Omental fat pad (tissue), 4 donors: ENCODE measurements around the gene ANKRD36B. TPM values are rescaled to one million over a fixed set of nuclear protein-coding genes. Genes with fewer than 3 reads are reported as not detected.
"Not testable (repeated sequence)": the region's sequence is repeated elsewhere in the genome, so short reads cannot be mapped to it uniquely, and the experiment has no call there.

Experiments used
- ATAC-seq: fragments of 150-250 bp; one replicate; pipeline ENCODE4 v1.9.1; 2016; ENCODE audit warnings: mild to moderate bottlenecking, moderate library complexity; ENCODE audit not compliant: low FRiP score
- DNase-seq: peaks from one replicate; pipeline ENCODE4 v3.0.0-alpha.2; 2019; ENCODE audit warnings: low spot score
- CTCF ChIP-seq, 3 donors: fragments of 450-650 bp; IDR thresholded peaks; one replicate each; pipeline ENCODE4 v1.5.1; 2016 to 2017; ENCODE audit warnings: antibody characterized with exemption in 3 of 3, mild to moderate bottlenecking in 3 of 3, moderate library complexity in 2 of 3
- total RNA-seq, 4 donors: library from RNA; depleted of rRNA; stranded (reverse); fragments of >200 nt; gene quantifications; one replicate each; pipeline ENCODE4 v1.1.0, GENCODE V29; 2016

The ANKRD36B gene
- 10 to 100 TPM; 26.6 to 97.1 (median 45.0) TPM for total RNA-seq

GRCh38 chr2:97589598-97590510 lies at the start of gene ANKRD36B:
Gene ANKRD36B (minus strand): TSS chr2:97589877. CDS start chr2:97589685, 192 bp downstream.
- ATAC-seq (peak; percentile 87), DNase-seq (peak; percentile 22)

- ATAC-seq, DNase-seq: not testable (repeated sequence)
These were observed 36.4 kb upstream of the ANKRD36B start for GRCh38 chr2:97626049-97626430.

- DNase-seq, ATAC-seq: not testable (repeated sequence)
These were observed 35.8 kb upstream of the ANKRD36B start for GRCh38 chr2:97625354-97626048.

GRCh38 chr2:97622976-97623375 lies 33.3 kb upstream of the ANKRD36B start:
- ATAC-seq, DNase-seq: not testable (repeated sequence)

- not testable (repeated sequence) for ATAC-seq, DNase-seq
These were observed 30.8 kb upstream of the ANKRD36B start for GRCh38 chr2:97620492-97620891.

- peak; percentile 96 for ATAC-seq
- not testable (repeated sequence) for DNase-seq
These were observed 29.5 kb upstream of the ANKRD36B start for GRCh38 chr2:97618939-97619827.

GRCh38 chr2:97617911-97618310 lies 28.2 kb upstream of the ANKRD36B start:
- DNase-seq (no peak), ATAC-seq (no peak)
- TF ChIP-seq CTCF (IDR thresholded peaks at IDR 0.05) = no peak

GRCh38 chr2:97615746-97616145 lies 26.1 kb upstream of the ANKRD36B start:
- not testable (repeated sequence) for DNase-seq, ATAC-seq

- ATAC-seq, DNase-seq: not testable (repeated sequence)
These were observed 22.2 kb upstream of the ANKRD36B start for GRCh38 chr2:97611895-97612294.

GRCh38 chr2:97608745-97609144 lies 19.1 kb upstream of the ANKRD36B start:
- not testable (repeated sequence) for ATAC-seq, DNase-seq

- not testable (repeated sequence) for ATAC-seq, DNase-seq
These were observed 16.1 kb upstream of the ANKRD36B start for GRCh38 chr2:97605524-97606339.

GRCh38 chr2:97605109-97605508 lies 15.4 kb upstream of the ANKRD36B start:
- DNase-seq, ATAC-seq: not testable (repeated sequence)

GRCh38 chr2:97601537-97601936 lies 11.9 kb upstream of the ANKRD36B start:
- DNase-seq, ATAC-seq: not testable (repeated sequence)

GRCh38 chr2:97596180-97596579 lies 6.5 kb upstream of the ANKRD36B start:
- not testable (repeated sequence) for ATAC-seq, DNase-seq

- not testable (repeated sequence) for ATAC-seq, DNase-seq
These were observed 3.8 kb upstream of the ANKRD36B start for GRCh38 chr2:97593520-97593919.
